GM21737 (cell line): ENCODE measurements around the gene PEAK1.
"Not testable (repeated sequence)": the region's sequence is repeated elsewhere in the genome, so short reads cannot be mapped to it uniquely, and the experiment has no call there.

Experiments used
- ATAC-seq: cut with Tn5 transposase; IDR thresholded peaks from one replicate; pipeline ENCODE4 v1.9.1; 2021; ENCODE audit warnings: mild to moderate bottlenecking, moderate library complexity; ENCODE audit not compliant: unreplicated experiment

The PEAK1 gene

GRCh38 chr15:77406846-77407245 is 13.1 kb downstream of the PEAK1 start:
- ATAC-seq: no peak

DNA sequence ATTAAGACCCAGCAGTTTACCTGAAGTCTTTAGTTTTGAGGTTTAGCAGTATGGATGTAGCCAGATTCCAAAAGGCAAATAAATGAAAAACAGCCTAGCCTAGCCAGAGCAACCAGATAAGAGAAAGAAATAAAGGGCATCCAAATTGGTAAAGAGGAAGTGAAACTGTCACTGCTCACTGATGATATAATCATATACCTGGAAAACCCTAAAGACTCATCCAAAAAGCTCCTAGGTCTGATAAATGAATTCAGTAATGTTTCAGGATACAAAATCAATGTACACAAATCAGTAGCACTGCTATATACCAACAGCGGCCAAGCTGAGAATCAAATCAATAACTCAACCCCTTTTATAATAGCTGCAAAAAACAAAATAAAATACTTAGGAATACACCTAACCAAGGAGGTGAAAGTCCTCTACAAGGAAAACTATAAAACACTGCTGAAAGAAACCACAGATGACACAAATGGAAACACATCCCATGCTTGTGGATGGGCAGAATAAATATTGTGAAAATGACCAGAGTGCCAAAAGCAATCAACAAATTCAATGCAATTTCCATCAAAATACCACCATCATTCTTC is 13.6 kb downstream of the PEAK1 start:
- ATAC-seq: not testable (repeated sequence)

DNA sequence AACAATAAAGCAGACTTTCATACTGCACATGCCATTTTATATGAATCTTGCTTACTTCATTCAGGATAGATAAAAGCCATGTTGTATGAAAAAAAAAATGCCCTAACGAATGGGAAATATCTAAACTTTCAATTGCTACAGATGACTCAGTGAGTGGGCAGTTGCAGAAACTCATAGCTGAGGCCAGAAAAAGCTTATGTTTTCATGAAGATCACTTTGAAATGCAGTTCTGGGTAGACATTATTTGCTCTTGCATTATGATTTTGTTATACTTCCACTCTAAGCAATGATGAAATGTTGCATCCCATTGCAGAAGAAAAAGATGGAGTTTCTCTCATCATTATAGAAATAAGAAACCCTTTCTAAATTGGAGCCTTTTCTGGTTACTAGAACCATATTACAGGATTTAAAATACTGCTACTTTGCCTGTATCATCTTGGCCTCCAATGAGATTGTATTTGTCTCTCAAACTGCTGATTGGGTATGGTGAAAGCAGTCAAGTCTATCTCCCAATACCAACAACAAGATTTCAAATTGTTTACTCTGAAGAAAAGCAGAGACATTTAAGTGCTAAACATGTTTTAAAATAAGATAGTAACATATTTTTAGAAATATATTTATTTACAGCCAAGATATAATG is 17.0 kb downstream of the PEAK1 start:
- ATAC-seq: no peak

DNA sequence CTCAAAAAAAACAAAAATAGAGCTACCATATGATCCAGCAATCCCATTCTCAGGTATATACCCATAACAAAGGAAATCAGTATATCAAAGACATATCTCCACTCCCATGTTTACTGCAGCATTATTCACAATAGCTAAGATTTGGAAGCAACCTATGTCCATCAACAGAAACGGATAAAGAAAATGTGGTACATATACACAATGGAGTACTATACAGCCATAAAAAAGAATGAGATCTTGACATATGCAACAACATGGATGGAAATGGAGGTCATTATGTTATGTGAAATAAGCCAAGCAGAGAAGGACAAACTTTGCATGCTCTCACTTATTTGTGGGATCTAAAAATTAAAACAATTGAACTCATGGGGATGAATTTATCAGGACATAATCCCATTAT is 19.6 kb downstream of the PEAK1 start:
- ATAC-seq: no peak

GRCh38 chr15:77398927-77399326 is 21.0 kb downstream of the PEAK1 start:
- ATAC-seq: no peak

GRCh38 chr15:77396692-77397091 is 23.2 kb downstream of the PEAK1 start:
- ATAC-seq: no peak

GRCh38 chr15:77395013-77395774 is 24.7 kb downstream of the PEAK1 start:
- ATAC-seq: no peak

DNA sequence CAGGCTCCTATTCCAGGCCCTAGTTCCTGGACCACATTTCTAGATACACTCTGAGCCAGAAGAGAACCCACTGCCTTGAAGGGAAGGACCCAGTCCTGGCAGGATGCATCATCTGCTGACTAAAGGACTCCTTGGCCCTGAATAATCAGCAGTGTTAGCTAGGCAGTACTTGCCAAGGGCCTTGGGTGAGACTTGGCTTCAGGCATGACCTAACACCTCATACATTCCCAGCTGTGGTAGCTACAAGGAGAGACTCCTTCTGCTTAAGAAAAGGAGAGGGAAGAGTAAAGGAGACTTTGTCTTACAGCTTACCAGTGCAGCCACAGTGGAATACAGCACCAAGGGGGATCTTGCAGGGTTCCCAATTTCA is 26.4 kb downstream of the PEAK1 start:
- ATAC-seq: no peak

DNA sequence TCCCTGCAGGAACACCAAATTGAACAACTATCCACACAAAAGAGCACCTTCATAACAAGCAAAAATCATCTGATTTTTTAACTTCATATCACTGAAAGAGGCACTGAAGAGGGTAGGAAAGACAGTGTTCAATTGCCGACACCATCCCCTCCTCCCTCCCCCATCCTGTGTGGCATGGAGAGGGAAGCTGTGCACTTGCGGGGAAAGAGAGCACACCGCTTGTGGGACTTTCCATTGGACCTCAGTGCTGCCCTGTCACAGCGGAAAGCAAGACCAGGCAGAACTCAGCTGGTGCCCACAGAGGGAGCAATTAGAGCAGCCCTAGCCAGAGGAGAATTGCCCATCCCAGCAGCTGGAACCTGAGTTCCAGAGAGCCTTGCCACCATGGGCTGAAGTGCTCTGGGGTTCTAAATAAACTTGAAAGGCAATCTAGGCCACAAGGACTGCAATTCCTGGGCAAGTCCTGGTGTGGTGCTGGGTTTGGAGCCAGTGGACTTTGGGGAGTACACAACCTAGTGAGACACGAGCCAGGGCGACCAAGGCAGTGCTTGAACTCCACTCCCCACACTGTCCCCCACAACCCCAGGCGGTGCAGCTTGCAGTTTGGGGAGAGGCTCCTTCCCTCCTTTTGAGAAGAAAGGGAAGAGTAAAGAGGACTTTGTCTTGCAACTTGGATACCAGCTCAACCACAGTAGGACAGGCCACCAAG is 27.0 kb downstream of the PEAK1 start:
- no peak for ATAC-seq

- ATAC-seq: no peak
Observed at GRCh38 chr15:77391372-77391951, 28.4 kb downstream of the PEAK1 start.

- ATAC-seq: no peak
Observed at GRCh38 chr15:77387365-77388105, 32.4 kb downstream of the PEAK1 start.

DNA sequence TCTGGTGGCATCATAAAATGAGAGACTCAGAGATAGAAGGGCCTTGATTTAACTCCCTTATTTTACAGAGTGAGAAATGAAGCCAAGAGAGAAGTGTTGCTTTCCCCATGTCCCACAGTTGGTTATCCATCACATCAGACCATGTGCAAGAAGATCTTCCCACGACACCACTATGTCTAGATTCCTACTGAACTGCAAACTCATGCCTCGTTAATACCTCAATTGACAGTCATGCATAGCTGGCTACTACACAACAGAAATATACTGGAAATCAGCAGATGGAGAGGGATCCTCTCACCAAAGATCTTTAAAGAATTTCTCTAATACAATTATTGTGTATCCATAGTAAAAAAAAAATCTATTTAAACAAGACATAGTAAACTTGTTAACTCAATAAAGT is 33.3 kb downstream of the PEAK1 start:
- ATAC-seq: no peak

DNA sequence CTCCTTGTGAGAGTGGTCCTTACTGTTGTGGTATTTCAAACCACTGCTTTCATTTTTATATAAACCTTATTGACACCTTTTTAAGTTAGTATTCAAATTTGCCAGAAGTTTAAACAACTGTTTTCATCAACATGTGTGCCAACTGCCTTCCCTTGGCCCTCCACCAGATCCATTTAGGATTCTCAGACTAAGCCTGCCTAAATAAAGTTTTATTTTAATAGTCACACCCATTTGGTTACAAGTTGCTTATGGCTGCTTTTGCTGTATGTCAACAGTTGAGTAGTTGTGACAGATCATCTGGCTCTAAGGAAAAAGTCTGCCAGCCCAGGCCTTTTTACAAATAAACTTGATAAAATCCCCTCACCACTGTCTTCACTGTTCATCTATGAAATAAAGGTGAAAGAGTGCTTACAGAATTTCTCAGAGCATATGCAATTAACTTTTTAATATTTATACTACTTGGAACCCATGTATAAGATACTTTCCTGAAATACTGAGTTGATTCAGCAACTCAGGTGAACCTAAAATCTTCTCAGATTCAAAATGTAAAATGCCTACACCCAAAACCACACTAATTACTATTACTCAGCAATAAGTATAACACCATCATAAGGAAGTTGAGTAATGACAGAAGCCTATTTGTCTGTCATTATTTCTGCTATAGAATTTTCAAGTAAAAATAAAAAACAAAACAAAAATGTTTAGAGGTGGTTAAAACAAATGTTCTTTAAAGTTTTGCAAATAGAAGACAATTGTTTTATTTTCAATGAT is 35.1 kb downstream of the PEAK1 start:
- no peak for ATAC-seq

DNA sequence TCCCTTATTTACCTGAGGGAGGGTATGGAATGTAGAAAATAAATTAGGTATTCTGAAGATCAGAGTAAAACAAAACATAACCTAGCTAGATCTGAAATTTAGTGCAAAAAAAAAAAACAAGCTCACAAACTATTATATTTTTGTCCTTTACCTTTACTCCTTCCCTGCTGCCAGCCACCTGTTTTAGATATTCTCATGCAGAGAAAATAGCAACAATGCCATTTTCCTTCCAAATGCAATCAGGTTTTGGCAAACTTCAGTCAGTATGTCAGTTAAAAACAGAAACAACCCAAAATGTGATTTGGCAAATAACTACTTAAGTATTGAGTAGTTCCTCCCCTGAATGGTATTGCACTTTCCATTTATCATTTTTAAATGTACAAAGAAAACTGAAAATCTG is 35.8 kb downstream of the PEAK1 start:
- no peak for ATAC-seq

- ATAC-seq: no peak
Observed at GRCh38 chr15:77380033-77380432, 39.9 kb downstream of the PEAK1 start.

DNA sequence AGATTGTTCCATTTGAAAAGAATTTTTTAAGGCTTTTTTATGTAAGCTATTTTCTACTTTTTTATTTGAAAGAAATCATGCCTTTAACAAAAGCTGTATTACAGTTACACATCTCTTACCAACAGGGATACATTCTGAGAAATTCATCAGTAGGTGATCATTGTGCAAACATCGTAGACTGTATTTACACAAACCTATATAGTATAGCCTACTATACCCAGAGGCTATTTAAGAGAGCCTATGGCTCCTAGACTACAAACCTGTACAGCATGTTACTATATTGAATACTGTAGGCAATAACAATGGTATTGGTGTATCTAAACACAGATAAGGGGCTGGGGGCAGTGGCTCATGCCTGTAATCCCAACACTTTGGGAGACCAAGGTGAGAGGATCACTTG is 43.1 kb downstream of the PEAK1 start:
- no peak for ATAC-seq

DNA sequence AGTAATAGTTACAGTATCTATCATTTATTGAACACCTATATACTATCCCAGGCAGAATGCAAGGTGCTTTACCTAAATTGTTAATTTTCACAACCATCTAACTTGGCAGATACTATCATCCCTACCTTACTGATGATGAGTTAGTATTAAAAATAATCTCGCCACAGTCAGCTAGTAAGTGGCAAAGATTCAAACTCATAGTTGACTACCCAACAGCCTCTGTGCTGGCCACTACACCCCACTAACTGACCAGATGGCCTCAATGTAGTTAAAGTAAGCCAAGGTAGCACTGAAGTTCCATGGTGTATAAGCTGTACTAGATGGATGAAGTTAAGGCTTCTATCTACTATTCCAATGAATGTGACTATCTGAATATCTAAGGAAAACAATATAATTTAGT is 44.8 kb downstream of the PEAK1 start:
- no peak for ATAC-seq

DNA sequence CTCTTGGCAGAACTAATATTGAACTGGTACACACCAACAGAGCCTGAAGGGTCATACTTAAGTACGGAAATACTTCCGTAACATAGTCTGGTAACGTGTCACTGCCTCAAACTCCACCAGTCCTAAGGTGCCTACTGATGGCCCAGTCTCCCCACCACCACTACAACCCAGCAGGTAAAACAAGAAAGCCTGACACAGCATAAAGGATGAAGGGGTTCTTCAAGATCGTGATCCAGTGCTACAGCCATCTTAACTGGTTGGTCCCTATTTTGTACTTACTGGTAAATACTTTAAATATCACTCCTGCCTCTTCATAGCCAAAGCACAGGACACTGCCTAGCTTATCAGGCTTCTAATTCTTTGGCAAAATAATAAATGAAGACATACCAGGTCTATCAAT is 46.5 kb downstream of the PEAK1 start:
- ATAC-seq: no peak

DNA sequence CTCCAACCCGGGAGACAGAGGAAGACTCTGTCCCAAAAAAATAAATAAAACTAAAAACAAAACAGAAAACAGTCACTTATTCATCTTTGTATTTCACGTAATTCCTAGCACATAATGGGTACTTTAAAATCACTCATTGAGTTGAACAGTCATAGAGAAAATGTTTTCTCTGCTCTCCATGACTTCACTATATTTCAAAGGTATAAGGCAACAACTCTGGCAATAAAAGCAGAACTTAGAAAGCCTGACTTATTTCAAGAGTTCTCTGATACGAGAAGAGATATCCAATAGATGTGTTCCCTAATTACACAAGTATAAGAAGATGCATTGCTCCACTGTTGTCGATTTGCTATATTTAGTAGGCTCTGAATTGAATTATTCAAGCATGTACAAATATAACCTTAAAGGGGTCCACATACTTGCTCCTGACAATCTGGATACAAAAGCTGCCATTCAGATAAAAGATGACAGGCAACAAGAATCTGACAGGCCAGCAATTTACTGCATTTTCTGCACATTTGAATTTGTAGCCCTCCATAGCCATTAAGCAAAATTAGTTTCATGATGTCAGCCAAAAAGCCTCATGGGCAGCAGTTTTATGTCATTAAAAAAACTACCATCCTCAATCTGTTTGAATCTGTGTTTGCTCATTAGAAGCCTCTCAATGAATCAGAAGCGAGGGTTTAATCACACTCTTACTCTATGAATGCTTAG is 47.9 kb downstream of the PEAK1 start:
- ATAC-seq: no peak
